T1000 (cell line): ENCODE measurements around the gene AP1S3.
"Not testable (repeated sequence)": the region's sequence is repeated elsewhere in the genome, so short reads cannot be mapped to it uniquely, and the experiment has no call there.

Experiments
- DNase-seq: peaks from one replicate; lab custom pipeline; 2025; ENCODE audit warnings: mixed read lengths; lab: John Stamatoyannopoulos, UW

Gene AP1S3

DNA sequence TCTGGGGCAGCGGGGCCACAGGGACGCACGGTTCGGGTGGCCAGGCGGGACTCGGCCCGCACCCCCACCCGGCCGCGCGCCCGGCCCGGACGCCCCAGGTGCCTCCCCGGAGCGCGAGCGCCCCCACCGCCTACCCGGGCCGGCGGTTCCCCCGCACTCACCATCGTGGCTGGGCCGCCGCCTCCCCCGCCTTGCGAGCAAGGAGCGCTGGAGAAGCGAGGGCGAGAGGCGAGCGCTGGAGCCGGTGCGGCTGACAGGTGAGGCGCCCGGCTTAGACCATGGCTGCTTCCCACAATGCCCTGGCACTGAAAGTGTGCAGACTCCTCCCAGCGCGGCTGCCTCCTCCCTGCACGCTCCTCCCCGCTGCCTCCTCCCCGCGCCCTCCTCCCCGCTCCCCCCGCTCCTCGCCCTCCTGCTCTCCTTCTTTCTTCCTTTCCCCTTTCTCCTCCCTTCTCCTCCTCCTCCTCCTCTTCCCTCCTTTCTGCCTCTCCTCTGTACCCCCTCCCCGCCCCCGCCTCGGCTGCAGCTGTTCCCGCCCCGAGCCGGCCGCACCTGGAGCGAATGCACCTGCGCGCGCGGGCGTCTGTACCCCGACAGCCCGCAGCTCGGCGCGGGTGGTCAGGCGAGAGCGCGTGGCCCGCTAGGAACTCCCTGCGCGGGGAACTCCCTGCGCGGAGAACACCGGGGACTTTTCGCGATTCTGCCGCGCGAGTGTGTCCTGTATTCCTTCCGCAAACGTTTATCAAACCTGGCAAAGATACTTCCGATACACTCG, at the start of gene AP1S3:
Gene AP1S3 (minus strand): TSS at position 296 of the 775 bp plus-strand sequence. CDS start 132 bp downstream, at position 164.
- peak; percentile 28 for DNase-seq

DNA sequence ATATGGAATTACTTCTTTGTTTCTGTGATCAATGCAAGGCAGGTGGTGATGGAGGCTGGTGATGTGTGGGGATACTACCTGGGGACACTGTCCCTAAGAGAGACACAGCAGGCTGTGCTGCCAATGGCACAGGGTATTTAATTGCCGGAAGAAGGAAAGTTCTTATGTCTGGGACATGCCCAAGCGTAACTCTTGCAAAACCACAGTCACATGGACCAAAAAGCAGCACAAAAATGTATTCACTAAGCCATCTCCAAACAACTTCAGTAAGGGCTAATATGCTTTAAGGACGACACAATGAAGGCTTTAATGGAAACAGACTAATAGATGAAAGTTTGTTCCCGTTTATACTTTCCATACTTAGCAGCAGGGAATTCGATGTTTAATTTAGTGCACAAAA, 49.7 kb upstream of the AP1S3 start:
- no peak for DNase-seq

DNA sequence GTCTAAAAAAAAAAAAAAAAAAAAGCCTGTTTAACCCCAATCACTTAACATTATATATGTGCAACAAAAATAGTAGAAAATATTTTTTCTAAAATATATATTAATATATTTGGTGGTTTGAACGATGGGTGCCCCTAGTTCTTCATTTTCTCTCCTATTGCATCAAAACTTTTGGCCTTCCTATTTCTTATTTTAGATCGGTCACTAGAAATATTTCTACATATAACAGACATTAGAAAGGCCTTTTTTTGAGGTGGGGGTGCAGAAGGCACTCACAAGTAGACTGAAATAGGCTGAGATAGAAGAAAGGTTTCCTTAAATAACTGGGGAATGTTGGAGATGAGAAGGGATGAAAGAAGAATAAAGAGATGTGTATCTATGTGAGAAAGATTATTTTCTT, 49.3 kb upstream of the AP1S3 start:
- no peak for DNase-seq

- DNase-seq: no peak
These were observed 47.0 kb upstream of the AP1S3 start for GRCh38 chr2:223884399-223884798.

- DNase-seq: no peak
These were observed 45.3 kb upstream of the AP1S3 start for GRCh38 chr2:223882715-223883114.

- DNase-seq: no peak
These were observed 43.4 kb upstream of the AP1S3 start for GRCh38 chr2:223880796-223881195.

DNA sequence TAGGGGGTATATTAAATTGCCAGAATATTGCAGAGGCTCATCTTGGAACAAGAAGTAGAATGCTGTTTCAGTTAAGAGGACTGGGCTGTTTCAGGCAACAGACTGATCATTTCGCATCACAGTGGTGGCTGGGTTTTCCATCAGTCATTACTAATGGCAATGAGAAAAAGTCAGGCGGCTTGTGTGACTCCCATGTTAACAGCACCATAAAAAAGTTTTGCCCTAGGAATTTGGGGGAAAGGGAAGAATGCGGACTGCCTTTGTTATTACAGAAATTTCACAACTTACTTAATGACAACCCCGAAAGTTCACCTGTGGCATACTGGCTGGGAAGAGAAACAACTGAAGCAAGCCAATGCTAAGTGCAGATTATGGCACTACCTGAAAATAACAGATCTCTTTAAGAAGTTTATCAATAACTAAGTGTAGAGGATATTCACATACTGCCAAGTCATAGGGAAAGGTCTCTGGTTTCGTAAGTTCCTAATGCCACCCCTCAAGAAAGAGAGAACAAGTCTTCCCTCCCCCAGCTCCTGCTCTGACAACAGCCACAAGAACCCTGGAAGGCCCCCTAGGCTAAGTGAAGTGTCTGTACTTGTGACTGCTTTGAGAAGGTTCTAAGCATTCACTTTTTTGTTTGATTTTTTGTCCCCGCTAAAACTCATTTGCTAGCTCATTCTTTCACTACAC, 40.5 kb upstream of the AP1S3 start:
- no peak for DNase-seq

DNA sequence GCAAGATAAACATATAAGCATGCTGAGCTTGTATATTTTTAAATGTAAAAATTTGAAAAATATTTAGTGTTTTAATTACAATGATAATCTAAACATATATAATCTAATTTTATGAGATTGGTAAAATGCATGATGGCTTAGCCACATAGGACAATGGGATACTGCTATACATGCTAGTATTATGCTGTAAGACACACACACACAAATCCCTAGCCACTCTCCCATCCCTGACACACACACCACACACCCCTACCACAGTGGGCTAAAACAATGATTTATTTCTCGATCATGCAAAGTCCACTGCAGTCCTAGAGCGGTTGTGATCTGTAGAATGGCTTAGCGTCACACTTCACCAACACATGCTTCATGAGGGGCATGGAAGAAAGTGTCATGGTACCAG, 36.3 kb upstream of the AP1S3 start:
- DNase-seq: no peak

DNA sequence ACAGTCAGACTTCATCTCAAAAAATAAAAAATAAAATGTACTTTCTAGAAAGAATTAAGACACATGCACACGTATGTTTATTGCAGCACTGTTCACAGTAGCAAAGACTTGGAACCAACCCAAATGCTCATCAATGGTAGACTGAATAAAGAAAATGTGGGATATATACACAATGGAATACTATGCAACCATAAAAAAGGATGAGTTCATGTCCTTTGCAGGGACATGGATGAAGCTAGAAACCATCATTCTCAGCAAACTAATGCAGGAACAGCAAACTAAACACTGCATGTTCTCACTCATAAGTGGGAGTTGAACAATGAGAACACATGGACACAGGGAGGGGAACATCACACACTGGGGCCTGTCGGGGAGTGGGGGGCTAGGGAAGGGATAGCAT, 35.4 kb upstream of the AP1S3 start:
- not testable (repeated sequence) for DNase-seq

DNA sequence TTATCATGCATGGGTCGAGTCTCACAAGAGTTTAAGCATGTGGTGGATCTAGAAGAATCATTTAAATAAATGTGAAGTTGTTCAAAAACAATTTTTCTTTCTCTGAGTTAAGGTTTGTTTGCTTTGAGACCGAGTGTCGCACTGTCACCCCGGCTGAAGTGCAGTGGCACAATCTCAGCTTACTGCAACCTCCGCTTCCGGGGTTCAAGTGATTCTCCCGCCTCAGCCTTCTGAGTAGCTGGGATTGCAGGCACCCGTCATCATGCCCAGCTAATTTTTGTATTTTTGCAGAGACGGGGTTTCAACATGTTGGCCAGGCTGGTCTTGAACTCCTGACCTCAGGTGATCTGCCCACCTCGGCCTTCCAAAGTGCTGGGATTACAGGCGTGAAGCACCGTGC, 34.3 kb upstream of the AP1S3 start:
- not testable (repeated sequence) for DNase-seq

DNA sequence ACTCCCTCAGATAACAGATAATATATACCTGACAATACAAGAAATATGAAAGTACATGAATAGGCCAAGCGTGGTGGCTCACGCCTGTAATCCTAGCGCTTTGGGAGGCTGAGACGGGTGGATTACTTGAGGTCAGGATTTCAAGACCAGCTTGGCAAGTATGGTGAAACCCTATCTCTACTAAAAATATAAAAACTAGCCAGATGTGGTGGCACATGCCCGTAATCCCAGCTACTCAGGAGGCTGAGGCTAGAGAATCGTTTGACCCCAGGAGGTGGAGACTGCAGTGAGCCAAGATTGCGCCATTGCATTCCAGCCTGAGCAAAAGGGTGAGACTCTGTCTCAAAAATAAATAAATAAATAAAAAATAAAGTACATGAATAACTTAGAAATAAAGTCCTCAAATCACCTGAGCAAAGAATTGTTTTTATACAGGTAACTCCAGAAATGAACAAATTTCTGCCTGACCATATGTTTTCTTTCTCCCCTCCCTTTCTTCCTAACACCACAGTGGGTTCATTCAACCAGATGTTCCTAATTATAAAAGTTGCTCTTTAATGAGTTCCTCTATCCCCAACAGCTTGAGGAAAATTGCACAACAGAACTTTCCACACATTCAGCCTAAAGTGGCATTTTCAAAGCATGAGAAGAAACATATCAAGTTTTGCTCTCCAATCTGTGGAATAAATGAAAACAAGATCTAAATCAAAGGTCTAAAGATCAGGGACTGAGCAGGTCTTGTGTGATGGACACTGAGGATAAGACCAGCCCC, 33.6 kb upstream of the AP1S3 start:
- DNase-seq: no peak

GRCh38 chr2:223868005-223868404, 30.6 kb upstream of the AP1S3 start:
- DNase-seq: no peak

DNA sequence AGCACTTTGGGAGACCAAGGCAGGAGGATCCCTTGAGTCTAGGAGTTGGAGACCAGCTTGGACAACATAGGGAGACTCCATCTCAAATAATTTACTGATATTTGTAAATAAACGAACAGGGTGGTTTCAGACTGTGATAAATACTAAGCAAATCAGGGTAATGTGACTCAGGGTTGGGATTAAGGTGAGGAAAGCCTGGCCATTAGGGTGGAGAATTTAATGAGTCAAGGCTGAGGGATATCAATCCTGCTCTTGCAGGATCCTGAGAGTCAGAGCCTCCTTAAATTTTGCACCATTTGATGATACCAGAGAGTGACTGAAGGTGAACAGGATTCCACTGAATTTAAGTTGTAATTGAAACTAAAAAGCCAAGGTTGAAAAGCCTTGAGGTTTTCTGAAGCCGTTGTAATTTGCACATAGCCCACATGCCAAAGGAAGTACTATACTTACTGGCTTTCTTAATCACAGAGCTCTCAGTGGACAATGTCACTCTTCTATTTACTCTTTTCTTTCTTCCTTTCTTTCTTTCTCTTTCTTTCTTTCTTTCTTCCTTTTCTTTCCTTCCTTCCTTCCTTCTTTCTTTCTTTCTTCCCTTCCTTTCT, 28.6 kb upstream of the AP1S3 start:
- DNase-seq: no peak

DNA sequence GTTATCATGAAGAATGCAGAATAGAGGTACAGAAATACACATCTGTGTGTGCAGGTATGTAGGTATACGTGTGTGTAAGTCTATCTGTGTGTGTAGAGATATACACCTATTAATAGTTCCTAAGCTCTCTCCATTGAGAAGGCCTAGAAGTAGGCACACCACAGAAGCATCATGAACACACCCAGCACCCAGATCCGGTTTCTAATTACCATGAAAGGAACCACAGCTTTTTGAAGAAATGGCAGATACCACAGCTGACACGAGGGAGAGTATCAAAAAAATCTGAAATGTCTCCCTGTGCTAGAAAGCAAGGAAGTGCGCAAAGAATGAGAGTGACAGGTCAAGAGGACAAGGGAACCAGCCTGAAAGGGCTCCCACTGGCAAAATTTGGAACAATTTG, 27.7 kb upstream of the AP1S3 start:
- no peak for DNase-seq

DNA sequence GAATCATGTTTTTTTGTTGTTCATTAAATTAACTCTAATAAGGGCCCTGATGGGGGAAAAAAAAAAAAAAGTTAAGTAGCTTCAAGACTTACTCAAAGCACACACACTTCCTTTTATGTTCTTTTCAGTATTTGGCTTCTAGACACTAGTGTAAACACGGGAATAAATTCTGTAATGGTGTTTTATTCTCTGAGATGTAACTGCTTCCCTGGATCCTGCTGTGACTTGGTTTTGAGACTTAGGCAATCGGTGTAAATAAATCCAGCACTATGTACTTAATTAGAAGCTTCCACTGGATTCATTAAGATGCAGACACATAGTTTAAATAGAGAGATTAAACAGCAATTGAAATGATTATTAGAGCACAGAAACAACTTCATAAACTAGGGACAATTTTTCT, 26.1 kb upstream of the AP1S3 start:
- DNase-seq: no peak

- DNase-seq: no peak
These were observed 23.7 kb upstream of the AP1S3 start for GRCh38 chr2:223860809-223861738.

GRCh38 chr2:223859070-223859469, 21.7 kb upstream of the AP1S3 start:
- no peak for DNase-seq

GRCh38 chr2:223856584-223856983, 19.2 kb upstream of the AP1S3 start:
- no peak for DNase-seq

DNA sequence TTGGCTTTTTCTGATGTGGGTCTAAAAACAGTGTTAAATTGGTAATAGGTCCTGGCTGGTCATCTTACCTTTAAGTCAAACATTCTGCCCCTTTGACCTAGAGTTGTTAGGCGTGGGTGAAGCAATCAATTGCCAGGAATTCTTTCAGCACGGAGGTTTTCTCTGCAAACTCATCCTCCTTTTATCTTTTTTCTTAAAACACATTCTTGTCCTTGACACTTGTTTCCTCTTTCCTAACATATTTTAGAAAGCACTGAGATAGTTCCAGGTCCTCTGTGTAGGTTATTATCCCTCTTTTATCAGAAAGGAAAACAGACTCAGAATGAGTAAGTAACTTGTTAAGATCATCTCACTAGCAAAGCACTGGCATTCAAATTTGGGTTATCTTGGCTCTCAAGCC, 18.6 kb upstream of the AP1S3 start:
- DNase-seq: no peak

DNA sequence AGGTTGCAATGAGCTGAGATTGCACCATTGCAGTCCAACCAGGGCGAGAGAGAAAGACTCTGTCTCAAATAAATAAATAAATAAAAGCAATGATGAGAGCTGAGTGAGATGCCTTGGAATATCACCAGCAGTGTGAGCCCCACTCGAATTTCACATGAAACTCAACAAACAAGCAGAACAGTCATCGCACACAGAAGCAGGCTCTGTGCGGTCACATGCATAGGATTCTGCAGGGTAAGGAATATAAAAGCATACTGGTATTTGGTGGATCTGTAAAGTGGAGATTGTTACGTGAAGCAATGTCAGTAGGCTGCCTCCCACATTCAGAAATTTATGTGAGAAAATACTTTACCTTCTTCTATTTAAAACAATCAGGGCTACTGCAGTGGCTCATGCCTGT, 18.0 kb upstream of the AP1S3 start:
- DNase-seq: no peak

DNA sequence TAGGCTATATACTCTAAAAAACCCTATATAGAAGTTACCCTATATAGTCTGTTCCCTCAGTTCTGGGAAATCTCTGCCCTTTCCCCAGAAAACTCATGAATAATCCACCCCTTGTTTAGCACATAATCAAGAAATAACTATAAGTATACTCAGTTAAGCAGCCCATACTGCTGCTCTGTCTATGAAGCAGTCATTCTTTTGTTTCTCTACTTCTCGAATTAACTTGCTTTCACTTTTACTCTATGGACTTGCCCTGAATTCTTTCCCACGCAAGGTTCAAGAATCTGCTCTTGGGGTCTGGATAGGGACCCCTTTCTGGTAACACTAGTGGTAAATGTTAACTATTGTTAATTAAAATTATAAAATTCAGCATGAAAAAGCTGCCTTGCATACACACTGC, 17.4 kb upstream of the AP1S3 start:
- no peak for DNase-seq
